ENCODE data around the gene MAEA. TPM values are rescaled to one million over a fixed set of nuclear protein-coding genes. Genes with fewer than 3 reads are reported as not detected.
A peak's percentile ranks its signal among the peaks of the same experiment; 100 is the strongest.

MAEA gene
- total RNA-seq, 2 experiments from 2014 or later: 61.5 to 63.2 TPM

DNA sequence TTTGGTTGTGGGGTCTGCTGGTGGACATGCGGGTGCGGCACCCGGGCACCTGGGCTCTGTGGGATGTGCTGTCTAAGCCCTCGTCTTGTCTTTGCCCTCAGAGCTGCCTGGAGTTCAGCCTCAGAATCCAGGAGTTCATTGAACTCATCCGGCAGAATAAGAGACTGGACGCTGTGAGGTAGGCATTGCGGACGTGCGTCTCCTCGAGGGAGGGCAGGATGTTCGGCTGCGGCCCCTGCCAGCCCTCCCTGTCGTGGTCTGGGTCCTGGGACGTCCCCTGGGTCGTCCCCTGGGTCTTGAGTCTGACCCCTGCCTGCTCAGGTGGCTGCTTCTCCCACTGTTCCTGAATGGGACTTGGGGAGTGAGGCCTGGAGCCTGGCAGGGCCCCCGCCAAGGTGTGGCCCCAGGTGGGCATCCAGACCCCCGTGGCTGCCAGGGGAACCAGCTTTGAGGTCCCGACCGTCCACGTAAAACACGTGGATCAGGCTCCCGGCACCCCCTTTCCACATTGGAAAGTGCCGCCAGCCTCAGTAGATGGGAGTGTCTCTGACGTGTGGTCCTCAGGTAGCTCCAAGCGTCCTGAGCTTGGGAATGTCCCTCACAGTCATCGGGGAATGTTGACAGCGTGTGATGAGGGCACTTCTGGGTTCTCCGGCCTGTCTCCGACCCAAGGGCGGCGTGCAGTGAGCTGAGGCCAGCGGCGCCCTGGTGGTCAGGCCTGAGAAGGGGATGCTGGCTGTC, 38.0 kb downstream of the MAEA start:
- ChIA-PET CTCF (no interaction called here), POLR2A (no interaction called here)
- no peak for TF ChIP-seq CTCF (IDR thresholded peaks at IDR 0.05)
- peaks cover 65% of the 10 kb centered on the region for H3K36me3 ChIP-seq (ENCODE audit: insufficient read depth, low read length)
- no peak overlapping the region for H3K27ac Mint-ChIP-seq
- no peaks in the 10 kb centered on the region for H3K9me3 Mint-ChIP-seq
- H3K4me3 ChIP-seq (ENCODE audit: low read length): no peak overlapping the region
- H3K9me3 ChIP-seq (ENCODE audit: control insufficient read depth in 1 of 2, insufficient read depth in 1 of 2, low read length in 2 of 2): no peaks in the 10 kb centered on the region
- intact Hi-C loops (cut with DNase I, micrococcal nuclease): no loop called here
- H3K27ac ChIP-seq (ENCODE audit: low read depth in 1 of 2, low read length in 2 of 2): no peak overlapping the region
- no peaks in the 10 kb centered on the region for H3K27me3 Mint-ChIP-seq
- peaks cover 70% of the 10 kb centered on the region for H3K4me1 ChIP-seq (ENCODE audit: insufficient read depth, low read length)
- ATAC-seq (ENCODE audit: poor library complexity) (no peak), DNase-seq (no peak)
- H3K36me3 Mint-ChIP-seq (ENCODE audit: low read depth): peaks cover 44% of the 10 kb centered on the region
- H3K4me3 Mint-ChIP-seq: no peak overlapping the region
- peaks cover 32% of the 10 kb centered on the region for H3K4me1 Mint-ChIP-seq (ENCODE audit: low read depth)
- no peaks in the 10 kb centered on the region for H3K27me3 ChIP-seq (ENCODE audit: control insufficient read depth in 1 of 2, insufficient read depth in 2 of 2, low read length in 2 of 2)

DNA sequence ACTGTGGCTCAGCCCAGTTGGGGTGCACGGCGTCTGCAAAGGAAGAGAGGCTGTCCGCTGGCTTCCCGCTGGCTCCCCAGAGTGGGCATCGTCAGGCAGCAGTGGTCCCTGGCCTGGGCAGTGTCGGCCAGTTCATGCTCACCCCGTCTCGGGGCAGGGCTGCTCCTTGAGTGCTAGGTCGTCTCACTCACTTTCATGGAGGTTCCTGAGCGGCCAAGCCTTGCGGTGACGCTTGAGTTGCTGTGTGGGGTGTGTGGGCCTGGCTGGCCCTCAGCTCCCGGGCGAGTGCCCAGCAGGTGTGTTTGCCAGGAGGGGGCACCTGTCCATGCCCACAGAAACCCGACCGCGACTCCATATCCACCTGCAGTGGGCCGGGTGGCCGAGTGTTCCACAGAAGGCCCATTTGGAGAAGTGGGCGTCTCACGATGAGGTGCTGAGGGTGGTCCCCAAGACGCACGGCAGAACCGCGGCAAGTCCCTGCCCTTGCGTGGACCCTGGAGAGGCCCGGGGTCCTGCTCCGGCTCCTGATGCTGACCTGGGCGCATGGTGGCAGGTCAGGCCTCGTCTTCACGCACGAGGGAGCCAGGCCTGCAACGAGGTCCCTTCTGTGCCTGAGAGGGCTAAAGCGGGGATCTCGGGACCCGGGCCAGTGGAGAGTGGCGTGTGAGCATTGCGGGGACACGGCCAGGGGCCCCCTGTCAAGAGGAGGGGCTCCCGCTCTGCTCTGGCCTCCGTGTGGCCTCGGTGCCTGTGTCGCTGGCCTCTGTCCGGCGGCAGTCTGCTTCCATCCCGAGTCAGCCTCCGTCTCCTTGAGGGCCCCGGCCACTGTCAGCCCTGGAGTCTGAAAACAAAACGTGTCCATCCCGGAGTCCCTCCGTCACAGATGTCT, 38.8 kb downstream of the MAEA start:
- Histone ChIP-seq H3K9me3 (ENCODE audit: control insufficient read depth in 1 of 2, insufficient read depth in 1 of 2, low read length in 2 of 2) (no peaks in the 10 kb centered on the region), H3K27ac (ENCODE audit: low read depth in 1 of 2, low read length in 2 of 2) (peak overlapping the region in 1 of 2 donors; percentile 47), H3K36me3 (ENCODE audit: insufficient read depth, low read length) (peaks cover 65% of the 10 kb centered on the region), H3K4me3 (ENCODE audit: low read length) (no peak overlapping the region), H3K27me3 (ENCODE audit: control insufficient read depth in 1 of 2, insufficient read depth in 2 of 2, low read length in 2 of 2) (no peaks in the 10 kb centered on the region), H3K4me1 (ENCODE audit: insufficient read depth, low read length) (peaks cover 78% of the 10 kb centered on the region)
- ChIA-PET POLR2A (interaction anchor here (1.4 to 3.2 kb wide), 5 partner anchors 13 to 163 kb away, joined by 3 to 48 read pairs (median 14); partner anchors contain the start of genes MAEA and UVSSA), CTCF (interaction anchor here (2.1 kb wide), 1 partner anchor 10 kb away, joined by 5 read pairs; no protein-coding TSS in a partner anchor)
- no peak overlapping the region for H3K4me3 Mint-ChIP-seq
- intact Hi-C loops (cut with DNase I, micrococcal nuclease): no loop called here
- DNase-seq (no peak), ATAC-seq (ENCODE audit: poor library complexity) (no peak)
- H3K4me1 Mint-ChIP-seq (ENCODE audit: low read depth): peaks cover 32% of the 10 kb centered on the region
- H3K27ac Mint-ChIP-seq: peak overlapping the region; percentile 91
- H3K36me3 Mint-ChIP-seq (ENCODE audit: low read depth): peaks cover 44% of the 10 kb centered on the region
- H3K27me3 Mint-ChIP-seq: no peaks in the 10 kb centered on the region
- no peaks in the 10 kb centered on the region for H3K9me3 Mint-ChIP-seq
- no peak for TF ChIP-seq CTCF (IDR thresholded peaks at IDR 0.05)
